Endothelial cell of umbilical vein (primary cell): Measurements from ENCODE around the gene HDAC5. TPM values are rescaled to one million over a fixed set of nuclear protein-coding genes. Genes with fewer than 3 reads are reported as not detected.

Experiments
- BruUV-seq: library from RNA; stranded (reverse); fragments of 400-500 nt; replicated peaks from 2 replicates; lab custom pipeline; 2021; lab: Mats Ljungman, UMichigan
- CTCF ChIA-PET: fragments of 300-600, 350-600 bp; sonication (Branson Sonifier 250); formaldehyde crosslinking; loops from one replicate; lab custom pipeline; 2021; ENCODE audit warnings: antibody characterized with exemption, inconsistent platforms; lab: Charles Lee
- POLR2A ChIA-PET: fragments of 300-600, 350-600 bp; sonication (Branson Sonifier 250); formaldehyde crosslinking; loops from one replicate; lab custom pipeline; 2021; ENCODE audit warnings: antibody characterized with exemption, inconsistent platforms; lab: Charles Lee
- DNase-seq: peaks from one replicate; pipeline ENCODE4 v3.0.0-alpha.2; 2011; ENCODE audit warnings: low read depth, low spot score
- FAIRE-seq: peaks from 2 replicates; lab custom pipeline; 2011; peaks lifted over from hg19 to GRCh38; lab: Jason Lieb, UNC
- H2AFZ ChIP-seq: 2 replicates; pipeline ENCODE4 v1.6.0; 2012; ENCODE audit warnings: low read depth, low read length, control low read depth, inconsistent platforms
- H3K27ac ChIP-seq: 2 replicates; pipeline ENCODE4 v1.5.1; 2011; ENCODE audit warnings: low read depth, mild to moderate bottlenecking, control low read depth, low read length, moderate library complexity; ENCODE audit not compliant: insufficient read depth
- H3K27me3 ChIP-seq, 2 experiments: 2 replicates each; pipeline versions ENCODE4 v1.6.0 to v1.6.1; 2011; ENCODE audit warnings: low read length in 2 of 2, mixed read lengths in 1 of 2; ENCODE audit not compliant: control insufficient read depth in 2 of 2, insufficient read depth in 2 of 2
- H3K36me3 ChIP-seq, 2 experiments: 2 replicates in 1 of 2; 3 replicates in 1 of 2; pipeline ENCODE4 v1.5.1; 2011; ENCODE audit warnings: low read length in 2 of 2, mild to moderate bottlenecking in 1 of 2, moderate library complexity in 1 of 2; ENCODE audit not compliant: control insufficient read depth in 2 of 2, insufficient read depth in 2 of 2; ENCODE audit errors: extremely low read depth in 1 of 2
- H3K4me1 ChIP-seq: 3 replicates; pipeline ENCODE4 v1.5.1; 2011; ENCODE audit warnings: mild to moderate bottlenecking, low read length; ENCODE audit not compliant: control insufficient read depth, insufficient read depth; ENCODE audit errors: extremely low read depth
- H3K4me2 ChIP-seq: 2 replicates; pipeline ENCODE4 v1.6.1; 2011; ENCODE audit warnings: low read length, control low read depth, mixed read lengths; ENCODE audit not compliant: insufficient read depth
- H3K4me3 ChIP-seq, 3 experiments: fragments of 200-600 bp in 1 of 3; sonication (generic), shearing (Covaris generic) in 1 of 3; replicated peaks in 1 of 3; 2 replicates each; pipeline ENCODE4 v1.5.1; 2011 to 2016; ENCODE audit warnings: control low read depth in 3 of 3, low read length in 3 of 3, mild to moderate bottlenecking in 2 of 3, inconsistent platforms in 1 of 3, low read depth in 1 of 3, moderate library complexity in 1 of 3; ENCODE audit not compliant: insufficient read depth in 1 of 3
- H3K79me2 ChIP-seq: 2 replicates; pipeline ENCODE4 v1.6.0; 2012; ENCODE audit warnings: low read length, inconsistent platforms; ENCODE audit not compliant: control insufficient read depth, insufficient read depth
- H3K9ac ChIP-seq: replicated peaks from 2 replicates; pipeline ENCODE3; 2011; ENCODE audit warnings: low read length, control low read depth; ENCODE audit not compliant: insufficient read depth; ENCODE audit errors: extremely low read depth
- H3K9me1 ChIP-seq: replicated peaks from 3 replicates; pipeline ENCODE4 v1.6.0; 2011; ENCODE audit warnings: mild to moderate bottlenecking, low read length; ENCODE audit not compliant: control insufficient read depth, insufficient read depth; ENCODE audit errors: extremely low read depth
- H3K9me3 ChIP-seq: replicated peaks from 2 replicates; pipeline ENCODE4 v1.5.1; 2012; ENCODE audit warnings: low read length, inconsistent platforms; ENCODE audit not compliant: control insufficient read depth, insufficient read depth
- H4K20me1 ChIP-seq: replicated peaks from 2 replicates; pipeline ENCODE3; 2011; ENCODE audit warnings: mild to moderate bottlenecking, low read length; ENCODE audit not compliant: control insufficient read depth, insufficient read depth; ENCODE audit errors: extremely low read depth
- EZH2 ChIP-seq: IDR thresholded peaks from 2 replicates; pipeline ENCODE4 v1.6.1; 2012; ENCODE audit warnings: borderline replicate concordance, low read depth, mild to moderate bottlenecking, moderate library complexity, low read length, inconsistent platforms; ENCODE audit not compliant: severe bottlenecking
- FOS ChIP-seq: IDR thresholded peaks from 2 replicates; pipeline ENCODE4 v1.6.1; 2011; ENCODE audit warnings: mild to moderate bottlenecking, low read length, moderate library complexity, borderline replicate concordance; ENCODE audit not compliant: insufficient read depth
- JUN ChIP-seq: IDR thresholded peaks from 2 replicates; pipeline ENCODE4 v1.6.1; 2011; ENCODE audit warnings: borderline replicate concordance, low read depth; ENCODE audit not compliant: insufficient read length, insufficient read depth
- MYC ChIP-seq: IDR thresholded peaks from one replicate; pipeline ENCODE4 v1.6.1; 2011; ENCODE audit warnings: mild to moderate bottlenecking, low read depth, low read length
- POLR2AphosphoS5 ChIP-seq: IDR thresholded peaks from 2 replicates; pipeline ENCODE4 v1.6.1; 2012; ENCODE audit warnings: low read depth, mild to moderate bottlenecking, control low read depth, low read length, moderate library complexity; ENCODE audit not compliant: insufficient read depth
- dilution Hi-C: fragments of 300-500 bp; cut with MboI; formaldehyde crosslinking; loops from one replicate; pipeline ENCODE4 v1.15.0; 2019; ENCODE audit warnings: low sequenced_read_pairs; ENCODE audit not compliant: extremely low pct_ligation_motif_present
- intact Hi-C: fragments of 100-400 bp; cut with micrococcal nuclease; formaldehyde crosslinking; loops from one replicate; pipeline ENCODE4 v1.10.0; 2022
- polyA plus RNA-seq, 4 experiments: library from polyadenylated mRNA; depleted of rRNA in 3 of 4; stranded (reverse) in 3 of 4; unstranded in 1 of 4; fragments of >200 nt; gene quantifications; 2 replicates each; pipeline versions ENCODE4 v1.2.1 to v1.2.3, GENCODE V29; 2011 to 2012; ENCODE audit warnings: missing spikeins in 1 of 4
- total RNA-seq: library from RNA; stranded (reverse); gene quantifications from 2 replicates; pipeline ENCODE4 v1.2.3, GENCODE V29; 2021
- TF ChIP-seq, protein P1 (sequence below): IDR thresholded peaks from 2 replicates; pipeline ENCODE4 v1.6.1; 2011; ENCODE audit not compliant: insufficient read depth, insufficient read length
- TF ChIP-seq, protein P2 (sequence below), 2 donors: IDR thresholded peaks; 1 replicate in 1 of 2; 2 replicates in 1 of 2; pipeline ENCODE4 v1.5.1; 2011; ENCODE audit warnings: low read length in 2 of 2, mild to moderate bottlenecking in 2 of 2, moderate library complexity in 2 of 2, control low read depth in 1 of 2, inconsistent platforms in 1 of 2, low read depth in 1 of 2; ENCODE audit not compliant: insufficient read depth in 1 of 2; ENCODE audit errors: extremely low read depth in 1 of 2

The HDAC5 gene
- total and polyA plus RNA-seq, 2 donors (not counting 3 experiments of a cell fraction or from before 2014, with no cell fraction given) = 35.4 to 40.4 TPM

DNA sequence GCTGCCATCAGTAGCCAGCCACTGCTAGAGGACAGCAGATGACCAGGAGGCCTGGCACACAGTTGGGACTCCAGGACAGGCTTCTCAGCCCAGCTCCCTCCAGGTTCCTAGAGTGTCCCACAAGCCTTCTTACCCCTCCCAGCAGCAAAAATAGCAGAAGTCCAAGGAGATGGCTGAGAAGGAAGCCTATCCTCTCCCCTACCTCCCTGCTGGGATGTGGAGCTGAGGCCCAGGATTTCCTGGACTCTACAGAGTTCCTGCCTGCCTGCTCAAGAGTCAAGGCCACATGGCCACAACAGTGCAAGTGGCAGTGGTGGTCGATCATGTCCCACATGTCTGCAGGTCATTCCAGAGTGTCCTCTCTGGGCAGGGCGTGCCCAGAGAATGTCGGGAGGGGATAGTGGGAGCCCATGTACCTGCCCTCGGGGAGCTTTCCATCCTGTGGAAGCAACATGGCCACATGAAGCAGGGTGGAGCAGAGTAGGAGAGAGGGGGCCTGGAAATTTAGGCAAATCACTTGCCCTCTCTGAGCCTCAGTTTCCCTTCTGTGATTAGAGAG, 10.6 kb upstream of the HDAC5 start:
- H3K4me3 ChIP-seq = no peak overlapping the region
- H3K79me2 ChIP-seq = no peaks in the 10 kb centered on the region
- H4K20me1 ChIP-seq = no peaks in the 10 kb centered on the region
- dilution Hi-C loops = no loop called here
- H3K27ac ChIP-seq = no peak overlapping the region
- DNase-seq (no peak), FAIRE-seq (no peak)
- H3K4me2 ChIP-seq = no peak overlapping the region
- H2AFZ ChIP-seq = no peak overlapping the region
- no TSS peak for BruUV-seq
- no peak overlapping the region for H3K9ac ChIP-seq
- no peaks in the 10 kb centered on the region for H3K36me3 ChIP-seq
- H3K9me3 ChIP-seq = no peaks in the 10 kb centered on the region
- H3K4me1 ChIP-seq = peaks cover 13% of the 10 kb centered on the region
- TF ChIP-seq, protein P1, sequence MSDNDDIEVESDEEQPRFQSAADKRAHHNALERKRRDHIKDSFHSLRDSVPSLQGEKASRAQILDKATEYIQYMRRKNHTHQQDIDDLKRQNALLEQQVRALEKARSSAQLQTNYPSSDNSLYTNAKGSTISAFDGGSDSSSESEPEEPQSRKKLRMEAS = no peak
- TF ChIP-seq EZH2 = no peak
- no peak for TF ChIP-seq JUN
- ChIA-PET POLR2A (no interaction called here), CTCF (interaction anchor here (0.8 to 2.1 kb wide), 3 partner anchors 10 to 51 kb away, joined by 3 to 12 read pairs (median 4); partner anchors contain the start of gene HDAC5)
- intact Hi-C loops = no loop called here
- H3K27me3 ChIP-seq = no peaks in the 10 kb centered on the region
- H3K9me1 ChIP-seq = no peaks in the 10 kb centered on the region

DNA sequence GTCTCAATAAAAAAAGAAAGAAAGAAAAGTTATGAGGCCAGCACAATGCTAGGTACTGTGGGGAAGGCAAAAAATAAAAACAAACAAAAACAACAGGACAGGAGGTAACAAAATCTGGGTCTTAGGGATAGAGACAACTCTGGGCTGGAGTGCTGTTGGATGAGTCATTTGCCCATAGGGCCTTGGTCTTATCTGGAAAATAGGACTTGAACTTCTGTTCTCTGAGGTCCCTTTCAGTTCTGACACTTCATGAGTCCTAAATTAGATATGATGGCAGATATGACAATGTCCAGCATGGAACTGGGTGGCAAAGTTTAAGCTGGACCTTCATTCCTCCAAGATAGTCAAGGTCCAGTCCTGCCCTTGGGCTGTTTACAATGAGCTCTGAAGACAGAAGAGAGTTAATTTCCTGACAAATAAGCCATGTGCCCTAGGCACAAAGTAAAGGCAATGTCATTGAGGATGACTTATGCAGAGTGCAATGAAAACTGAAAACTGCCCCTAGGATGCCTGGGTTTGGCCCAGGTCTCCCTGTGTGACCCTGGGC, 8.9 kb upstream of the HDAC5 start:
- no peak overlapping the region for H3K4me3 ChIP-seq
- no peak overlapping the region for H3K9ac ChIP-seq
- DNase-seq = no peak
- intact Hi-C loops (no loop called here), dilution Hi-C loops (no loop called here)
- no peak for FAIRE-seq
- no peaks in the 10 kb centered on the region for H3K36me3 ChIP-seq
- no peaks in the 10 kb centered on the region for H3K9me1 ChIP-seq
- no peak overlapping the region for H3K4me2 ChIP-seq
- POLR2A ChIA-PET = no interaction called here
- H3K27ac ChIP-seq = no peak overlapping the region
- BruUV-seq = no TSS peak
- CTCF ChIA-PET = interaction anchor here (1.0 to 2.1 kb wide), 3 partner anchors 9 to 11 kb away, joined by 3 to 12 read pairs (median 4); partner anchors contain the start of gene HDAC5
- no peaks in the 10 kb centered on the region for H3K9me3 ChIP-seq
- H2AFZ ChIP-seq = no peak overlapping the region
- peaks cover under 1% of the 10 kb centered on the region for H3K4me1 ChIP-seq
- H3K27me3 ChIP-seq = no peaks in the 10 kb centered on the region
- H4K20me1 ChIP-seq = no peaks in the 10 kb centered on the region
- TF ChIP-seq JUN (no peak), EZH2 (no peak), POLR2AphosphoS5 (no peak), MYC (no peak), FOS (no peak)
- TF ChIP-seq, protein P1 = no peak
- TF ChIP-seq, protein P2, sequence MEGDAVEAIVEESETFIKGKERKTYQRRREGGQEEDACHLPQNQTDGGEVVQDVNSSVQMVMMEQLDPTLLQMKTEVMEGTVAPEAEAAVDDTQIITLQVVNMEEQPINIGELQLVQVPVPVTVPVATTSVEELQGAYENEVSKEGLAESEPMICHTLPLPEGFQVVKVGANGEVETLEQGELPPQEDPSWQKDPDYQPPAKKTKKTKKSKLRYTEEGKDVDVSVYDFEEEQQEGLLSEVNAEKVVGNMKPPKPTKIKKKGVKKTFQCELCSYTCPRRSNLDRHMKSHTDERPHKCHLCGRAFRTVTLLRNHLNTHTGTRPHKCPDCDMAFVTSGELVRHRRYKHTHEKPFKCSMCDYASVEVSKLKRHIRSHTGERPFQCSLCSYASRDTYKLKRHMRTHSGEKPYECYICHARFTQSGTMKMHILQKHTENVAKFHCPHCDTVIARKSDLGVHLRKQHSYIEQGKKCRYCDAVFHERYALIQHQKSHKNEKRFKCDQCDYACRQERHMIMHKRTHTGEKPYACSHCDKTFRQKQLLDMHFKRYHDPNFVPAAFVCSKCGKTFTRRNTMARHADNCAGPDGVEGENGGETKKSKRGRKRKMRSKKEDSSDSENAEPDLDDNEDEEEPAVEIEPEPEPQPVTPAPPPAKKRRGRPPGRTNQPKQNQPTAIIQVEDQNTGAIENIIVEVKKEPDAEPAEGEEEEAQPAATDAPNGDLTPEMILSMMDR (IDR thresholded peaks at IDR 0.05; ENCODE audit: extremely low read depth in 1 of 2, insufficient read depth in 1 of 2, low read depth in 1 of 2, low read length in 2 of 2) = no peak
- H3K79me2 ChIP-seq = no peaks in the 10 kb centered on the region
